H9 (cell line): ENCODE results near the gene IP6K3. TPM values are rescaled to one million over a fixed set of nuclear protein-coding genes. Genes with fewer than 3 reads are reported as not detected.

Experiments used
- DNase-seq: peaks from one replicate; pipeline ENCODE4 v3.0.0-alpha.2; 2017
- H2AFZ ChIP-seq: one replicate; pipeline ENCODE4 v1.6.1; 2013; ENCODE audit warnings: mild to moderate bottlenecking, low read length, control low read depth, moderate library complexity
- H2AK5ac ChIP-seq: 2 replicates; pipeline ENCODE4 v1.6.1; 2013; ENCODE audit warnings: low read length, control low read depth, mixed read lengths; ENCODE audit not compliant: insufficient read length
- H2BK120ac ChIP-seq: one replicate; pipeline ENCODE4 v1.6.1; 2013; ENCODE audit warnings: low read depth, mild to moderate bottlenecking, low read length, control low read depth, inconsistent platforms; ENCODE audit not compliant: poor library complexity, severe bottlenecking
- H2BK12ac ChIP-seq: 2 replicates; pipeline ENCODE4 v1.6.1; 2013; ENCODE audit warnings: low read length, control low read depth, mixed read lengths, low read depth; ENCODE audit not compliant: insufficient read length
- H2BK15ac ChIP-seq: 2 replicates; pipeline ENCODE4 v1.6.1; 2013; ENCODE audit warnings: low read depth, low read length, control low read depth
- H2BK20ac ChIP-seq: one replicate; pipeline ENCODE4 v1.6.1; 2013; ENCODE audit warnings: low read depth, mild to moderate bottlenecking, low read length, control low read depth, inconsistent platforms; ENCODE audit not compliant: poor library complexity, severe bottlenecking
- H2BK5ac ChIP-seq: 2 replicates; pipeline ENCODE4 v1.6.1; 2013; ENCODE audit warnings: low read length, control low read depth, mixed read lengths; ENCODE audit not compliant: insufficient read length
- H3K14ac ChIP-seq: 2 replicates; pipeline ENCODE4 v1.6.1; 2013; ENCODE audit warnings: low read length, control low read depth; ENCODE audit not compliant: insufficient read depth
- H3K18ac ChIP-seq: 2 replicates; pipeline ENCODE4 v1.6.1; 2013; ENCODE audit warnings: low read depth, mild to moderate bottlenecking, mixed read lengths, low read length, control low read depth; ENCODE audit not compliant: insufficient read length
- H3K23ac ChIP-seq: 2 replicates; pipeline ENCODE4 v1.6.1; 2013; ENCODE audit warnings: low read length, control low read depth, mixed read lengths, low read depth; ENCODE audit not compliant: insufficient read length
- H3K23me2 ChIP-seq: 2 replicates; pipeline ENCODE4 v1.6.1; 2013; ENCODE audit warnings: low read depth, mild to moderate bottlenecking, mixed read lengths, low read length, control low read depth; ENCODE audit not compliant: insufficient read length, poor library complexity, severe bottlenecking
- H3K27ac ChIP-seq: 2 replicates; pipeline ENCODE4 v1.5.1; 2013; ENCODE audit warnings: low read length, control low read depth, mixed read lengths, low read depth; ENCODE audit not compliant: insufficient read length
- H3K27me3 ChIP-seq: 2 replicates; pipeline ENCODE4 v1.6.1; 2013; ENCODE audit warnings: low read length, control low read depth, inconsistent platforms; ENCODE audit not compliant: insufficient read depth
- H3K4ac ChIP-seq: 2 replicates; pipeline ENCODE4 v1.6.1; 2013; ENCODE audit warnings: low read depth, mild to moderate bottlenecking, control low read depth, inconsistent platforms, low read length, moderate library complexity
- H3K4me1 ChIP-seq: 2 replicates; pipeline ENCODE4 v1.6.1; 2013; ENCODE audit warnings: low read length, control low read depth, inconsistent platforms; ENCODE audit not compliant: insufficient read depth
- H3K4me2 ChIP-seq: 2 replicates; pipeline ENCODE4 v1.6.1; 2013; ENCODE audit warnings: low read length, control low read depth, mixed read lengths; ENCODE audit not compliant: insufficient read length, insufficient read depth
- H3K56ac ChIP-seq: 2 replicates; pipeline ENCODE4 v1.6.1; 2013; ENCODE audit warnings: low read depth, mild to moderate bottlenecking, mixed read lengths, low read length, control low read depth; ENCODE audit not compliant: insufficient read length
- H3K79me1 ChIP-seq: 2 replicates; pipeline ENCODE4 v1.6.1; 2013; ENCODE audit warnings: low read depth, mild to moderate bottlenecking, moderate library complexity, low read length, control low read depth, inconsistent platforms; ENCODE audit not compliant: insufficient read depth, poor library complexity, severe bottlenecking
- H3K79me2 ChIP-seq: 2 replicates; pipeline ENCODE4 v1.6.1; 2013; ENCODE audit warnings: low read length, control low read depth, inconsistent platforms; ENCODE audit not compliant: insufficient read depth
- H3K9ac ChIP-seq: 2 replicates; pipeline ENCODE4 v1.6.1; 2013; ENCODE audit warnings: low read length, control low read depth, mixed read lengths; ENCODE audit not compliant: insufficient read length; ENCODE audit errors: extremely low read depth
- H3K9me3 ChIP-seq: one replicate; pipeline ENCODE4 v1.6.1; 2013; ENCODE audit warnings: low read depth, low read length, inconsistent platforms; ENCODE audit not compliant: control insufficient read depth
- H3T11ph ChIP-seq: one replicate; pipeline ENCODE4 v1.6.1; 2013; ENCODE audit warnings: mild to moderate bottlenecking, low read length, control low read depth, inconsistent platforms
- H4K20me1 ChIP-seq: one replicate; pipeline ENCODE4 v1.6.1; 2013; ENCODE audit not compliant: control insufficient read depth, insufficient read length, insufficient read depth
- H4K5ac ChIP-seq: 2 replicates; pipeline ENCODE4 v1.6.1; 2013; ENCODE audit warnings: low read depth, mild to moderate bottlenecking, mixed read lengths, low read length, control low read depth; ENCODE audit not compliant: insufficient read length
- H4K8ac ChIP-seq: replicated peaks from 2 replicates; pipeline ENCODE4 v1.6.1; 2013; ENCODE audit warnings: low read length, control low read depth, mixed read lengths, low read depth; ENCODE audit not compliant: insufficient read length
- H4K91ac ChIP-seq: 2 replicates; pipeline ENCODE4 v1.6.1; 2013; ENCODE audit warnings: low read depth, mild to moderate bottlenecking, moderate library complexity, mixed read lengths, low read length, control low read depth; ENCODE audit not compliant: insufficient read length
- H3K27ac Mint-ChIP-seq, 3 experiments: 2 replicates in 2 of 3; 3 replicates in 1 of 3; pipeline ENCODE4 v1.8.0; 2020 to 2021; ENCODE audit warnings: mixed read lengths in 3 of 3, mild to moderate bottlenecking in 1 of 3, moderate library complexity in 1 of 3
- H3K27me3 Mint-ChIP-seq: 2 replicates; pipeline ENCODE4 v1.8.0; 2021; ENCODE audit warnings: low read depth, mild to moderate bottlenecking, moderate library complexity, mixed read lengths
- H3K36me3 Mint-ChIP-seq, 3 experiments: 2 replicates in 2 of 3; 3 replicates in 1 of 3; pipeline ENCODE4 v1.8.0; 2020 to 2021; ENCODE audit warnings: low read depth in 3 of 3, mixed read lengths in 3 of 3; ENCODE audit not compliant: insufficient read depth in 1 of 3
- H3K4me1 Mint-ChIP-seq, 2 experiments: 2 replicates each; pipeline ENCODE4 v1.8.0; 2020; ENCODE audit warnings: mixed read lengths in 2 of 2
- H3K4me3 Mint-ChIP-seq, 2 experiments: 2 replicates in 1 of 2; 3 replicates in 1 of 2; pipeline ENCODE4 v1.8.0; 2020 to 2021; ENCODE audit warnings: mild to moderate bottlenecking in 2 of 2, mixed read lengths in 2 of 2, moderate library complexity in 1 of 2
- H3K9me3 Mint-ChIP-seq, 2 experiments: 2 replicates in 1 of 2; 3 replicates in 1 of 2; pipeline ENCODE4 v1.8.0; 2020; ENCODE audit warnings: mild to moderate bottlenecking in 2 of 2, mixed read lengths in 2 of 2, moderate library complexity in 1 of 2
- WGBS: extraction: QIAGEN DNeasy Blood & Tissue Kit; methylation state at CpG from one replicate; pipeline ENCODE4 v1.1.7; 2013; ENCODE audit warnings: missing lambda C conversion rate, low lambda C conversion rate, mixed read lengths; ENCODE audit not compliant: insufficient read length; ENCODE audit errors: extremely low coverage; 5-methylcytosine and 5-hydroxymethylcytosine counted together
- total RNA-seq: library from RNA; stranded (reverse); gene quantifications from 2 replicates; pipeline ENCODE4 v1.2.1, GENCODE V29; 2021
- TF ChIP-seq, protein P1 (sequence below): fragments of 200-600 bp; sonication (generic); conservative IDR thresholded peaks from 3 replicates; pipeline ENCODE4 v1.8.0; 2021; ENCODE audit warnings: antibody characterized with exemption, mild to moderate bottlenecking

IP6K3 gene
- total RNA-seq, 1 experiment from 2014 or later, result 0.46 TPM

DNA sequence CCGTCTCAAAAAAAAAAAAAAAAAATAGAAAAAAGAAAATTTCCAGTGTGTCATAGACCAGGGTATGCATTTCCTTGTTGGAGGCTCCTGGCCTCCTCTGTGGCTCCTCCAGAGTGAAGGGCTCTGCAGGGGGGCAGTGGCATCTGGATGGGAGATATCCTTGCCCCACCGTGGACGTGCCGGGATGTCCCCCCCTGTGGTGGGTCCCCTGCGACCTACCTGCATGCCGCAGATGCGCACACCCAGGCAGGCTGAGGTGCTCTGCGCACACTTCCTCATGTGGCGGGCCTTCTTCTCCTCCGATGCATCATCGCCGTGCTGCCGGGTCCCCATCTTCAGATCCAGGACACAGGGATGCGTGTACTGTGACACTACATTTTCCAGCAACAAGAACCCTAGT lies 21.5 kb downstream of the IP6K3 start:
- H3K79me1 ChIP-seq, result no peaks in the 10 kb centered on the region

More for the DNA sequence above, 21.5 kb downstream of the IP6K3 start:
- no peak overlapping the region for H3K18ac ChIP-seq
- no peak overlapping the region for H4K5ac ChIP-seq
- H3K27ac Mint-ChIP-seq, result no peak overlapping the region; a peak in 1 of 7 replicates
- H3K27me3 ChIP-seq, result no peaks in the 10 kb centered on the region
- no peak overlapping the region for H3K4ac ChIP-seq
- no peak for DNase-seq
- H3K4me3 Mint-ChIP-seq, result no peak overlapping the region
- no CpG with 5 or more reads among the region's 14 CpGs for WGBS
- H2BK15ac ChIP-seq, result no peak overlapping the region
- no peak overlapping the region for H3K4me2 ChIP-seq
- no peak overlapping the region for H3K27ac ChIP-seq
- no peak overlapping the region for H2AK5ac ChIP-seq
- H2AFZ ChIP-seq, result no peak overlapping the region
- no peaks in the 10 kb centered on the region for H3K79me2 ChIP-seq
- H3K14ac ChIP-seq, result no peak overlapping the region
- peaks cover 20% of the 10 kb centered on the region for H3K27me3 Mint-ChIP-seq
- no peak overlapping the region for H3K23ac ChIP-seq
- no peak overlapping the region for H2BK5ac ChIP-seq
- no peaks in the 10 kb centered on the region for H3K36me3 Mint-ChIP-seq
- H3K4me1 Mint-ChIP-seq, result peaks cover 44 to 48% of the 10 kb centered on the region in 2 experiments
- TF ChIP-seq, protein P1, sequence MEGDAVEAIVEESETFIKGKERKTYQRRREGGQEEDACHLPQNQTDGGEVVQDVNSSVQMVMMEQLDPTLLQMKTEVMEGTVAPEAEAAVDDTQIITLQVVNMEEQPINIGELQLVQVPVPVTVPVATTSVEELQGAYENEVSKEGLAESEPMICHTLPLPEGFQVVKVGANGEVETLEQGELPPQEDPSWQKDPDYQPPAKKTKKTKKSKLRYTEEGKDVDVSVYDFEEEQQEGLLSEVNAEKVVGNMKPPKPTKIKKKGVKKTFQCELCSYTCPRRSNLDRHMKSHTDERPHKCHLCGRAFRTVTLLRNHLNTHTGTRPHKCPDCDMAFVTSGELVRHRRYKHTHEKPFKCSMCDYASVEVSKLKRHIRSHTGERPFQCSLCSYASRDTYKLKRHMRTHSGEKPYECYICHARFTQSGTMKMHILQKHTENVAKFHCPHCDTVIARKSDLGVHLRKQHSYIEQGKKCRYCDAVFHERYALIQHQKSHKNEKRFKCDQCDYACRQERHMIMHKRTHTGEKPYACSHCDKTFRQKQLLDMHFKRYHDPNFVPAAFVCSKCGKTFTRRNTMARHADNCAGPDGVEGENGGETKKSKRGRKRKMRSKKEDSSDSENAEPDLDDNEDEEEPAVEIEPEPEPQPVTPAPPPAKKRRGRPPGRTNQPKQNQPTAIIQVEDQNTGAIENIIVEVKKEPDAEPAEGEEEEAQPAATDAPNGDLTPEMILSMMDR, result no peak
- H3K9me3 Mint-ChIP-seq, result no peaks in the 10 kb centered on the region
- peaks cover 4% of the 10 kb centered on the region; the same call in 1 of the 2 replicates for H3K4me1 ChIP-seq
- H4K8ac ChIP-seq, result no peak overlapping the region
- H4K91ac ChIP-seq, result no peak overlapping the region
- no peaks in the 10 kb centered on the region for H3K9me3 ChIP-seq
- H3K56ac ChIP-seq, result no peak overlapping the region
- no peak overlapping the region for H2BK20ac ChIP-seq
- H2BK120ac ChIP-seq, result no peak overlapping the region
- no peaks in the 10 kb centered on the region for H3K23me2 ChIP-seq
- H2BK12ac ChIP-seq, result no peak overlapping the region
- H3K9ac ChIP-seq, result no peak overlapping the region
- no peaks in the 10 kb centered on the region for H4K20me1 ChIP-seq
- no peak overlapping the region for H3T11ph ChIP-seq
